Measurements from ENCODE around the gene XPO5.
"Not testable (repeated sequence)": the region's sequence is repeated elsewhere in the genome, so short reads cannot be mapped to it uniquely, and the experiment has no call there.

The XPO5 gene

GRCh38 chr6:43582911-43583310 lies 7.1 kb upstream of the XPO5 start:
- DNase-seq: no peak

- no peak for DNase-seq
These were observed 3.3 kb upstream of the XPO5 start for GRCh38 chr6:43579171-43579570.

GRCh38 chr6:43578748-43579147 lies 2.9 kb upstream of the XPO5 start:
- no peak for DNase-seq

GRCh38 chr6:43575105-43575771 lies 600 bp downstream of the XPO5 start:
- no peak for DNase-seq

GRCh38 chr6:43572015-43572414 lies 3.8 kb downstream of the XPO5 start:
- DNase-seq: no peak

GRCh38 chr6:43570876-43571441 lies 4.9 kb downstream of the XPO5 start:
- no peak for DNase-seq

GRCh38 chr6:43559328-43559727 lies 16.5 kb downstream of the XPO5 start:
- no peak for DNase-seq

GRCh38 chr6:43557620-43558019 lies 18.2 kb downstream of the XPO5 start:
- DNase-seq: not testable (repeated sequence)

GRCh38 chr6:43547222-43547621 lies 28.6 kb downstream of the XPO5 start:
- no peak for DNase-seq

- DNase-seq: no peak
These were observed 31.4 kb downstream of the XPO5 start for GRCh38 chr6:43544461-43544860.

GRCh38 chr6:43541774-43542471 lies 33.9 kb downstream of the XPO5 start:
- DNase-seq: no peak

GRCh38 chr6:43540507-43540906 lies 35.3 kb downstream of the XPO5 start:
- no peak for DNase-seq

- not testable (repeated sequence) for DNase-seq
These were observed 36.4 kb downstream of the XPO5 start for GRCh38 chr6:43539409-43539808.

- DNase-seq: not testable (repeated sequence)
These were observed 36.9 kb downstream of the XPO5 start for GRCh38 chr6:43538986-43539385.

- DNase-seq: no peak
These were observed 43.6 kb downstream of the XPO5 start for GRCh38 chr6:43532201-43532600.

GRCh38 chr6:43524483-43524961 lies 51.3 kb downstream of the XPO5 start:
- DNase-seq: no peak

GRCh38 chr6:43523284-43523683 lies 52.6 kb downstream of the XPO5 start:
- no peak for DNase-seq

- DNase-seq: no peak
These were observed 53.1 kb downstream of the XPO5 start for GRCh38 chr6:43522547-43523261.

- no peak for DNase-seq
These were observed 54.0 kb downstream of the XPO5 start for GRCh38 chr6:43521836-43522235.

- no peak for DNase-seq
These were observed 55.7 kb downstream of the XPO5 start for GRCh38 chr6:43520097-43520496.

- no peak for DNase-seq
These were observed 58.1 kb downstream of the XPO5 start for GRCh38 chr6:43517505-43518357.

GRCh38 chr6:43516697-43517504 lies 58.9 kb downstream of the XPO5 start, which contains the start of the genes POLR1C and YIPF3:
TSS of gene POLR1C (plus strand) at chr6:43517089. CDS start at chr6:43517110, 21 bp downstream.
TSS of gene YIPF3 (minus strand) at chr6:43516926. CDS start at chr6:43516807, 119 bp downstream.
- peak; percentile 83 to 98 for DNase-seq

All from bone marrow (tissue), 2 donors.